Activated T-cell treated with anti-CD3 and anti-CD28 coated beads, Interleukin-2, amount 50 U/mL, for 1 hour (primary cell): ENCODE measurements around the gene CRISPLD2.

ENCODE experiments used
- DNase-seq: peaks from one replicate; pipeline ENCODE4 v3.0.0-alpha.2; 2020

The CRISPLD2 gene, protein sequence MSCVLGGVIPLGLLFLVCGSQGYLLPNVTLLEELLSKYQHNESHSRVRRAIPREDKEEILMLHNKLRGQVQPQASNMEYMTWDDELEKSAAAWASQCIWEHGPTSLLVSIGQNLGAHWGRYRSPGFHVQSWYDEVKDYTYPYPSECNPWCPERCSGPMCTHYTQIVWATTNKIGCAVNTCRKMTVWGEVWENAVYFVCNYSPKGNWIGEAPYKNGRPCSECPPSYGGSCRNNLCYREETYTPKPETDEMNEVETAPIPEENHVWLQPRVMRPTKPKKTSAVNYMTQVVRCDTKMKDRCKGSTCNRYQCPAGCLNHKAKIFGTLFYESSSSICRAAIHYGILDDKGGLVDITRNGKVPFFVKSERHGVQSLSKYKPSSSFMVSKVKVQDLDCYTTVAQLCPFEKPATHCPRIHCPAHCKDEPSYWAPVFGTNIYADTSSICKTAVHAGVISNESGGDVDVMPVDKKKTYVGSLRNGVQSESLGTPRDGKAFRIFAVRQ

DNA sequence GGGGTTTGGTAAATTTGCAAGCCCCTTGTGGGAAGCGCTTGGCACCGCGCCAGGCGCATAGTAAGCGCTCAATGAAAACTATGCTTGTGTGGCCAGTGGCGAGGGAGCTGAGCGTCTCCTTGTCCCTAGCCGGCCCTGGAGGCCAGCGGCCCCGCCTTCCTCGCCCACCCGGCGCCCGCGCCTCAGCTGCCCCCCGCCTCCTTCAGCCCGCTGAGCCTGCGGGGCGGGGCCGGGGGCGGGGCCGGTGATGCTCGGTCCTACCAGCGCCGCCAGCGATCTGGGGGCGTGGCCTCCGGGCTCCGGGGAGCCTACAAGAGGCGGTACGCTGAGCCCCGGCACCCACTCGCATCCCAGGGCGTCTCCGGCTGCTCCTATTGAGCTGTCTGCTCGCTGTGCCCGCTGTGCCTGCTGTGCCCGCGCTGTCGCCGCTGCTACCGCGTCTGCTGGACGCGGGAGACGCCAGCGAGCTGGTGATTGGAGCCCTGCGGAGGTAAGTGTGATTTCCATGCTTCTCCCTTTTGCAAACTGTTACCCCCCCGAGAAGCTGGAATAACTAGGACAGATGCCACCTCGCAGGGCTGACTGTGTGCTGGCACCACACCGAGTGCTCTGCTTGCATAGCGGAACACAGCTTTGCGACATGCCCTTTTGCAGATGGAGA lies at the start of gene CRISPLD2:
CRISPLD2 (plus strand) TSS at position 342 of the 661 bp plus-strand sequence. CDS start 18,511 bp downstream, outside the sequence.
- DNase-seq, result peak; percentile 90

DNA sequence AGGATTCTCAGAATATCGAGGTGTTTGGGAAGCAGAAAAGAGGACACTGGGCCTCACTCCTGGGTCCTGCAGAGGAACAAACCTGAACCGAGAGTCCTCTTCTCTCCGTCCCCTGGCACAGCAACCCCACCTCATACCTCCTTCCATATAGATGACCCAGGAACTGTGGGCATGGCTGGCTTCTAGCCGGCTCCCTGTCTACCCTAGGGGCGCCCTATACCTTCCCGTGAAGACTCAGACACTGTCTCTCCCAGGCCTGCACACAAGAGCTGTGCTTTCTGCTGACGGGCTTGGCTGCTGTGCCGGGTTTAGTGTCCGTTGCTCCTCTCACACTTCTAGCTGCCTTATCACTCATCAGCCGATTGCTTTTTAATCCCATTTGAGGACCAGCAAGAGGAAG lies 46.5 kb upstream of the CRISPLD2 start:
- DNase-seq, result no peak

DNA sequence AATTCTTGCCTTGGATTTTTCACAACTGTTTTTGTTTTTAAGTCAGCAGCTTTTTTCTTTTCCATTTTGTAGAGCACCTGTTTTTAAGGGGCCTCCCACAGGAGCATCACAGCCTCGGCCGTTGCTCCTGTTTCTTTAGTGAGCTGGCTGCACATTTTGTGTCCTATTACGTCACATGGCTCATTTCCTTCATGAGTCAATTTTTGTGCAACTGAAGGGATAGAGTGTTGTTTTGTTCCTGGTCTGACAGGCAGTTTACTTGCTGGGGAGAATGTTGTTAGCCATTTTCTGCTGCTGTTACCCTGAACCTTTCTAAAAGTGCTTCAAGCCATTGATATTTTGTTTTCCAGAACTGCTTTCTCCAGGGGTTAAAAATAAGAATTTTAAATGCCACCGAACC lies 45.0 kb upstream of the CRISPLD2 start:
- DNase-seq, result no peak

DNA sequence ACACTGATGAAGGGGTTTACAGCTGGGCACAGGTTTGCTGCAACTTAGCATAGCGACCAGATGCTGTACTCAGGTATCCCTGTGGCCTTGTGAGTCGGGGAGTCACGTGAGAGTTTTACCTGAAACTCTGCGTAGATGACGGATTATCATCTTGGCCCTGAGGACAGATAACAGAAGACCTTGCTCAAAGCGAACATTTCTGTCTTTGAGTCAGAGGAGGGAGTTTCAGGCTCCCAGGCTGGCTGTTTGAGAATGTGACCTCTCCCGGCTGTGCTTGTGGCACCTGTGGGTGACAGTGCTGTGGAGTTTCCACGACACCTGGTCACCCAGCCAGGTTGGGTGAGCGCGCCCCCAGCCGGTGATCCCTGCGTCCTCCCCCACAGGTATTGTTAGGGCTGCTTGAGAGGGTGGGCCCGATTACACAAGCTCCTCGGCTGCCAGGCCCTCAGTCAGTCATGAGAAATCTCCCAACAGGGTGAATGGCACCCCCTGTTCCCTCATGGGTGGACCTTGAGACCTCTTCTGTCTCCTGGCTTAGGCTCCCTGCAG lies 44.4 kb upstream of the CRISPLD2 start:
- no peak for DNase-seq

DNA sequence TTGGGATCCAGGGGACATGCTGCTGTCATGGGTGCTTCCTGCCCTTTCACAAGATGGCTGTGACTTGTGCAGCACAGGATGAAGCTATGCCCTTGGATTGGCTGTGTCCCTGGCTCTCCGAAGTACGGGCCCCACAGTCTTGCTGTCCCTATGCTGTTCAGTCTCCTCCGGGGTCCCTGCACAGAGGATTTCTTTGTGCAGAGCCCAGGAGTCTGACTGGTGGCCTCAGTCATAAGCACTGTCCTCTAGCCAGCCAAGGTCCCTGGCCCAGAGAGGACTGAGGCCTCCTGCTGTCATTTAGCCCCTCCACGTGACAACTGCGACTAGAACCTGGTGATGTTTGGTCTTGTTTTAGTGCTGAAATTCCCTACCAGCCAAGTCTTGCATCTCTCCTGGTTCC lies 42.4 kb upstream of the CRISPLD2 start:
- no peak for DNase-seq

DNA sequence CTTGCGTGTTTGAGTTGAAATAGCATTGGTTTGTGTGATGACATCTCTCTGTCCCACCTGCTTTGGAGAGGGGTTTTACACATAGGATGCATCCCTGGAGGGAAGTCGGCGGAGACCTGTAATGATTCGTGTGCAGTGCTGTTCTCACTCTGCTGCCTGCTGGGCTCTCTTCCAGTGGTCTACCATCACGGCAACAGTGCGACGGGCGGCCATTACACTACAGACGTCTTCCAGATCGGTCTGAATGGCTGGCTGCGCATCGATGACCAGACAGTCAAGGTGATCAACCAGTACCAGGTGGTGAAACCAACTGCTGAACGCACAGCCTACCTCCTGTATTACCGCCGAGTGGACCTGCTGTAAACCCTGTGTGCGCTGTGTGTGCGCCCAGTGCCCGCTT lies 41.1 kb upstream of the CRISPLD2 start:
- DNase-seq, result no peak

DNA sequence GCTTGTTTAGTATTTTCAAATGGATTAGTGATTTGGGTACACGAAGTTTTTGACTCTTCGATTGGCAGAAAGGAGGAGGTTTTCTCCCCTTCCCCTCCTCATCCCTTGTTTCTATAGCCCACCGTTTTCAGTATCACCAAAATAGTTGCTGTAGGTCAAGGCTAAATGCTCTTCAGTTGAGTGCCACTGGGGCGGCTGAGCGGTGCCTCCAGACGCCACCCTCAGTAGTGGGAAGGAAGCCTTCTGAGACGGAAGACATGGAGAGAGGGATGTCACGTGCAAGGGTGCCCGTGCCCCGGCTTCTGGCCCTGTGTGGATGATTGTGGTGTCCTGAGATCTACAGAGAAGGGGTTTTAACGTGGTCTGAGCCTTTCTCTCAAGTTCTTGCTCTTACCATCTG lies 39.7 kb upstream of the CRISPLD2 start:
- no peak for DNase-seq

DNA sequence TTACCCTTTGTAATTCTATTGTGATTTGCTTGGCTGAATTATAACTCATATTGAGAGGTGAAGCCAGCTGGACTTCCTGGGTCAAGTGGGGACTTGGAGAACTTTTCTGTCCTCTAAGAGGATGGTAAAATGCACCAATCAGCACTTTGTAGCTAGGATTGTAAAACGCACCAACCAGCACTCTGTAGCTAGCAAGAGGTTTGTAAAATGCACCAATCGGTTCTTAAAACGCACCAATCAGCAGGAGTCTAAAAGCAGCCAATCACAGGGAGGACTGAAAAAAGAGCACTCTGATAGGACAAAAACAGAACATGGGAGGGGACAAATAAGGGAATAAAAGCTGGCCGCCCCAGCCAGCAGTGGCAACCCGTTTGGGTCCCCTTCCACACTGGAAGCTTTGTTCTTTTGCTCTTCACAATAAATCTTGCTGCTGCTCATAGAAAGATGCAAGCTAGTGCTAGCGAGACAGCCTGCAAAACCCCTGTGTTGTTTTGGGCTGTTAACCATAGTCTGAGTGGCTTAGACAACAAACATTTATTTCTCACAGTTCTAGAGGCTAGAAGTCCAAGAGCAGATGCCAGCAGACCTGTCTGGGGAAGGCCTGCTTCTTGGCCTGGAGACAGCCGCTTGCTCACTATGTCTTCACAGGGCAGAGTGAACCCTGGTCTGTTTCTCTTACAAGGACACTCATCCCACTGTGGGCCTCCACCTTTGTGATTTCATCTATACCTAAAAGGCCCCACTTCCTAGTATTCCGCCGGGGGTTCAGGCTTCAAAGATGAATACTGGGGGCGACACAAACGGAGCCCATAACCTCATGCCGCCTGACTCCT lies 39.0 kb upstream of the CRISPLD2 start:
- no peak for DNase-seq

DNA sequence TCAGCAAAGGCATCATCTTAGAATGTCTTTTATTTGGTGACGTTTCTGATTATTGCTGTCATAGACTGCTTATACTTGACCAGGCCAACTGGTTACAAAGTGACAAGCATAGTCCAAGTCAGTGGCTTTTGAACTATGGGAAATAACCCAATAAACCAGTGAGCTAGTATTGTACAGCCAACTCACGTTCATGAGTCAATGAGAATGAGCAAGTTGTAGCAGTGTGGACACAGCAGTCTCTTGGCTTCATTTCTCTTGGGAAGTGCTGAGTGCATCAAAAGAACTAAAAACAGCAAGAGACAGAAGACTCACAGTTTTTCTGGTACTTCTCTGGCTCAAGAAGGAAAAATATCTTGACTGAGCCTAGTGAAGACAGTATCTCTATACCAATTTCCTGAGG lies 36.9 kb upstream of the CRISPLD2 start:
- DNase-seq, result no peak

DNA sequence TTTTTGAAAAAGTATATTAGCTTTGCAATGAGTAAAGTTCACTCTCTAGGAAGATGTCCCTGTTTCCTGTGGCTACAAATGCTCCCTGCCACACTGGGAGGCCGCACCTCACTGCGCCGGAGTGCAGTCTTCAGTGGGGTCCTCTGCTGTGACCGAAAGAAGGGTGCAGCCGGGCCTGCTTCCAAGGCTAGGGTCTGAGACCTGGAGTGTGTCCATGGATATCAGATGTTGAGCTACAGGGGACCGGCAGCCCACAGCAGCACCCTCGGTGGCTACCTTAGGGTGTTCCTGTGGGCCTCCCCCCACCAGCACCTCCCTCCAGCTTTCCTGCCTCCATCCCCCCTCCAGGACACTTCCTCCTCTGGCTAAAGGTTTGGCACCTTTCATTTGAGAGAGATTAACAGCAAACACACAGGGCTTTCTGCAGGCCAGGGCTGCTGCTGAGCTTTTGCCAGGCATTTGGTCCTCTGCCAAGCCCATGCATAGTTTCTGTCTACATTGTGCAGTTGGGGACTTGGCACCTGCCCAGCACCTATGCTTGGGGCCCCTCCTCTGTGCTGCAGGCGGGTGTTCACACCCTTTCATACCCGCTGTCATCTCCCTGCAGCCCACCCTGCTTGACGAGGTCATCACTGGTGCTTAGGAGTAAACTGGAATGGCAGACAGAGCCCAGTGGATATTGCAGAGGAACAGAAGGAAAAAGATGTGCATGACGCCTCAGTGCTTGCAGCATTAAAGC lies 33.8 kb upstream of the CRISPLD2 start:
- no peak for DNase-seq

DNA sequence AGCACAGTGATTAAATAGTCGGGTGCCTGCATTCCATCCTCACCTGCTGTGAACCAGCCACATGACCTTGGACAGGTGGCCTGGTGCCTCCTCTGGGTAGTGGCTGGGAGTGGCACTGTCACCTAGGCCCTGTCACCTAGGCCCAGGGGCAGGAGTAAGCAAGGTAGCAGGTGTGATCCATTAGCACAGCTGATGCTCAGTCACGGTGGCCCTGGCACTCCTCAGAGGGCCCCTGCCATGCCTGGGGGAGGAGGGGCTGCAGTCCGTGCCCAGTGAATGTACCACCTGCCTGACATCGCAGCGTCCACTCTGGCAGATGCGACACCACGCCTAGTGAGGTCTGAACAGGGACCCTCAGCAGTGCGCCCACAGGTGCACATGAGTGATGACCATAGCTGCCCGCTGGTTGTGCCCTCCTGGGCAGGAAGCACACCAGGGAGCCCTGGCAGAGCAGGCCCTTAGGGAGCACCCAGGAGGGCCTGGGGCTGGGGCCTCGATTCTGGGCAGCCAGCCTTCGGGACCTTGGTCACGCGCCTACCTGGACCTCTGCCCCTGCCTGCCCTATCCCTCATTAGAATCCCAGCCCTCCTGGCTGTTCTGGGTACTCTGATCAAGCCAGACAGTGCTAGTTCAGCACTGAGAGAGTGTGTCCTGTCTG lies 33.1 kb upstream of the CRISPLD2 start:
- no peak for DNase-seq

DNA sequence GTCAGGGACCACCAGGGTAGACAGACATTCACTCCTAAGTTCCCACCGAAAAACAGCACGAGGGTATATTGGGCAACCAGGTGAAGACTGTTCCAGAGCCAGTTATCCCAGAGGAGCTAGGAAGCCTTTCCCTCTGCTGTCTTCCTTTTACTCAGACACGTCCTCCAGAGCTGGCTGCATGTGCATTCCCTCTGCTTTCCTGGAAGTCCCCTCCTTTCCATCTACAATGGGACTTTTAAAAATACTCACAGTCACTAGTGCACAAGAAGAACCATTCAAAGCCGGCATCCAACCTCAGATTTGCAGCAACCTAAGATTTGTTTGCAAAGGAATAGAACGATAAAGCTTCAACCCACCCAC lies 32.5 kb upstream of the CRISPLD2 start:
- no peak for DNase-seq

DNA sequence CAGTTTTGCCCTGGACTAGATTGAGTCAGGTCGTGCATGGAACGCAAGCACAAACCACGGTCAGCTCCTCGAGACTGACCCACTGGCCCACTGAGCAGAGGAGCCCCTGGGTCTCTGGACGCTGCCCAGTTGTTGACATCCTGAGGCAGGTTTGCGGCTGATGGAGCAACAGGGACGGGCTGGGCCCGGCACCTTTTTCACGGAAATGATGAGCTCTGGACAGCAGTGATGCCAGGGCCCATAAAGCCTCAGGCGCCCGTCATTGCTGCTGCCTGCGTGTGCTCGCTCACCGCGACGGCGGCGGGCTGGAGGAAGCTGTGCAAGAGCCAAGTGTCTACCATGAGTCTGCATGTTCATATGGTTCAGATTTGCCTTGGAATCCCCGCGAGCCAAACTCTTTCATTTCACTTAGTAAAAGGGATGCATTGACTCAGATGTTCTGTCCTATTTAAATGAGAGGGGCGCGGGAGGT lies 30.8 kb upstream of the CRISPLD2 start:
- no peak for DNase-seq

DNA sequence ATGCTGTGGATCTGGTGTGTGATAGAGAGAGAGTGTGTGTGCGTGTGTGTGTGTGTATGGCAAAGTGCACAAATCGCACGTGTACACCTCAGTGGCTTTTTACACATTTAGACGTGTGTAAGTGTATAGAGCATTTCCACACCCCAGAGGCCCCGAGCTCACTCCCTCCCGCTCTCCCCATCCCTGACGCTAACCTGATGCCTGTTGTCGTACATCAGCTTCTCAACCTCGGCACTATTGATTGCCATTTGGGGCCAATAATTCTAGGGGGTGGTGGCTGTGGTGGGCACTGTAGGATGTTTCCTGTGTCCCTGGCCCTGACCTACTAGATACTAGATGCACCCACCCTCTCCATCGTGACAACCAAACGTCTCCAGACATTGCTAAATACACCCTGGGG lies 30.4 kb upstream of the CRISPLD2 start:
- DNase-seq, result no peak

DNA sequence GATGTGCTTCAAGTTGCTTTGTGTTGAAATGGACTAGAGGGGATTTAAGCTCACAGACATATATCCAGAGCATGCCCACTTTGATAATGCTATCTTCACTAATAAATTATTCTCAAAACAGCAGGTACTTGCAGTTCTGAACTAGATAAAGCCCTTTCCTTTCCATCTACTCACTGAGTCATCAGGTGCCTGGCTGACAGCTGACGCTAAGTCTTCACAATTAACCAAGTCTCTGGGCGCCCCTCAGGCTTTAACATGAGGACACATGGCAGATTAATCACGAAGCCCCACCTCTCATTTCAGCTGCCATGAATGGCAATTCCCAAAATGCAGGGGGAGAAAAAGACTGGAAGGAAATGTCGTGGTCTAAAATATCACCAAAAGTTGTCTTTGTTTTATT lies 29.5 kb upstream of the CRISPLD2 start:
- no peak for DNase-seq

DNA sequence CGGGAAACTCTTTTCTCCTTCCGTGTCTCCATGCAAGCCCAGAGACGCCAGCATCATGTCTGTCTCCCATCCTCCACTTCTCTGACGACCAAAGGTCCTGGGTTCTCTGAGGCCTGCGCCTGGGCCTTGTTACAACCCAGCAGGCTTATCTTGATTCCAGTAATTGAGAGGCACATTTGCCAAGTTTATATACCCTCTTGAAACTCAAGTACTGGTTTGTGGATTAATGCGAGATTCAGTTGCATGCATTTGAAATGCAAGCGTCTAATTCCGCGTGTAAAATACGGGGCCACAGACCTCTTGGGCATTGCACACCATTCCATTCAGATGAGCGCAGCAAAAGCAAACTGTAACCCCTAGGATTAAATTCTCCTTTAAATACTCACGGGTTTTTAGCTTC lies 28.7 kb upstream of the CRISPLD2 start:
- DNase-seq, result no peak

DNA sequence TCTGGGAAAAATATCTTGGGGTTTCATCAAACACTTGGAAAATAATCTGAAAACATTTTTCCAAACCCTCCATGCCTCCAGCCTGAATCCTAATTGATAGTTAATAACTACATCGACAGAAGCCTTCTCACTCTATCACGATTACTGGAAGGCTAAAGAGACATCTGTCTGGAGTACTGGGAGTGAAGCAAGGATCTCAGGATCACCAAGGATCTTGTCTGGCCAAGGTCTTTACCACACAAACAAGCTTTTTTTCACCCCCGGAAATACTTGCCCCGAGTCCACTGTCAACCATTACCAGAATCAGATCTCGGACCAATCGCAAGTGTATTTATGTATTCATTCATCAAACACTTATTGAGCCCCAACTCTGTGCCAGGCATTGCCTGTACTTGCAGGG lies 28.3 kb upstream of the CRISPLD2 start:
- DNase-seq, result no peak

DNA sequence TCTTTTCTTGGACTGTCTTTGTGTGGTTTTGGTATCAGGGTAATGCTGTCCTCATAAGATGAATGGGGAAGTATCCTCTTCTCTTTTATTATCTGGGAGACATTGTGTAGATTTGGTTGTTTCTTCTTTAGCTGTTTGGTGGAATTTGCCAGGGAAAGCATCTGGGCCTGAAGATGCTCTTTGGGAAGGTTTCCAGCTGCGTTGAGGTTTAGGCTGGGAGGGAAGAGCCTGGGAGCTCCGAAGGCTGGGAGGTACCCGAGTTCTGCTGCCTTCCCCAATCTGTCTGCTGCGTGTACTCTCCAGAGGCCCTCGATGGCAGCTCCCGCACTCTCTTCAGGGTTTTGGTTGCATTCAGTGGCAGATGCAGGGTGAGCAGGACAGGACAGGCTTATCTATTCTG lies 25.6 kb upstream of the CRISPLD2 start:
- DNase-seq, result no peak

DNA sequence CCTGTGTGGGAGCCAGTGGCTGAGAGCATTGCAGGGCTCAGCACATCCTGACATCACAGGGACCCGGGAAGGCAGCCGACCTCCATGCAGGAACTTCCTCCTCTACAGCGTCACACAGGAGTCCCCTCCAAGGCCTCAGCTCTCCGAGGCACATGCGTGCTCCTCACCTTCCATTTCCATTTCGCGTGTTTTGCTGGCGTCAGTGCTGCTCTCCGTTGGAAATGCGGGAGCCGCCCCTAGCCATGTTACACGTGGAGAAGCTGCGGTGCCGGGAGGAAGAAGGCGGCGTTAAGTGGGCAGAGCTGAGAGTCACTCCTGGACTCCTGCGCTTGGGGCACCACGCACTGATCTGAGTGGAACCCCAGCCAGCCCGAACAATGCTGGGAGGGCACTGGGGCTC lies 25.2 kb upstream of the CRISPLD2 start:
- DNase-seq, result no peak

DNA sequence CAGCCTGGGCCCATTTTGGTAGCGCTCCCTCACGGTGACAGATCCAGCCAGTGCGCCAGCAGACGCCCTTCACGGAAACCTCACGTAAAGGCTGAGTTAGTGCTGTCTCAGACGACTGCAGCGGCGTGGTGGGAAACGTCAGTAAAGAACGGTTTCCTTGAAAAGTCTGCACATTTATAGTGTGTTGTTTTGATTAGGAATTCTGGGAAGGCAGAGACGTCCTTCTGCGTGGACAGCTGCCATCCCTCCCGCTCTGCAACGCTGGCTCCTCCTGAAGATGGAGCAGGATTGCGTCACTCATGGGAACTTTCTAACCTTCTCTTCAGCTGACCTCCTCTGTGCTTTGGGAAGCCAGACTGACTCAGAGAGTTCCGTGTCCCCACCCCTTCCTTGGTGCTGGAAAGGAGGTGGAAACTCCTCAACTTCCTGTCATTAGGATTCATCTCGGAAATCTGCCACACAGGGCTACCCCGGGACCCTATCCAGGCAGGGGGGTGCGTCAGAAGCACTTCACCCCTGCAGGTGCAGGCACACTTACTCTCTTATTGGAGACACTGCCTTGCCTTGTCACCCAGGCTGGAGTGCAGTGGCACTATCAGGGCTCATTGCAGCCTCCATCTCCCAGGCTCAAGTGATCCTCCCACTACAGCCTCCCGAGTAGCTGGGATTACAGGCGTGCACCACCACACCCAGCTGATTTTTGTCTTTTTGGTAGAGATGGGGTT lies 24.3 kb upstream of the CRISPLD2 start:
- DNase-seq, result no peak
